HCEC 1CT (cell line): ENCODE measurements around the gene ZDHHC4.
"Not testable (repeated sequence)": the region's sequence is repeated elsewhere in the genome, so short reads cannot be mapped to it uniquely, and the experiment has no call there.

Experiments used
- DNase-seq: peaks from one replicate; pipeline ENCODE4 v3.0.0-alpha.2; 2017

ZDHHC4 gene

GRCh38 chr7:6608081-6608480 lies 30.8 kb downstream of the ZDHHC4 start:
- DNase-seq = no peak

- DNase-seq = no peak
Observed at GRCh38 chr7:6608794-6609193, 31.5 kb downstream of the ZDHHC4 start.

GRCh38 chr7:6612819-6613218 lies 35.6 kb downstream of the ZDHHC4 start:
- no peak for DNase-seq

- DNase-seq = no peak
Observed at GRCh38 chr7:6613706-6614105, 36.5 kb downstream of the ZDHHC4 start.

- DNase-seq = no peak
Observed at GRCh38 chr7:6614953-6615722, 37.9 kb downstream of the ZDHHC4 start, which contains the start of gene ZNF853. ZNF853 (plus strand) TSS chr7:6615610; CDS start chr7:6616175, 565 bp downstream.

GRCh38 chr7:6615723-6616555 lies 38.7 kb downstream of the ZDHHC4 start:
- DNase-seq = no peak

GRCh38 chr7:6616854-6617643 lies 39.8 kb downstream of the ZDHHC4 start:
- no peak for DNase-seq

- DNase-seq = no peak
Observed at GRCh38 chr7:6618621-6619020, 41.4 kb downstream of the ZDHHC4 start.

- DNase-seq = no peak
Observed at GRCh38 chr7:6619961-6620360, 42.7 kb downstream of the ZDHHC4 start.

- no peak for DNase-seq
Observed at GRCh38 chr7:6621195-6622133, 44.2 kb downstream of the ZDHHC4 start.

- DNase-seq = no peak
Observed at GRCh38 chr7:6622134-6622710, 45.0 kb downstream of the ZDHHC4 start.

- DNase-seq = no peak
Observed at GRCh38 chr7:6623589-6624245, 46.5 kb downstream of the ZDHHC4 start.

GRCh38 chr7:6624246-6624611 lies 47.0 kb downstream of the ZDHHC4 start:
- DNase-seq = no peak

- DNase-seq = no peak
Observed at GRCh38 chr7:6628045-6628444, 50.8 kb downstream of the ZDHHC4 start.

- no peak for DNase-seq
Observed at GRCh38 chr7:6630007-6630849, 53.0 kb downstream of the ZDHHC4 start.

GRCh38 chr7:6631605-6632004 lies 54.4 kb downstream of the ZDHHC4 start:
- DNase-seq = no peak

GRCh38 chr7:6634021-6634420 lies 56.8 kb downstream of the ZDHHC4 start:
- no peak for DNase-seq

GRCh38 chr7:6634971-6635370 lies 57.7 kb downstream of the ZDHHC4 start:
- DNase-seq = not testable (repeated sequence)

- DNase-seq = peak; percentile 36
Observed at GRCh38 chr7:6636741-6637543, 59.7 kb downstream of the ZDHHC4 start, which contains the start of gene ZNF316. ZNF316 (plus strand) TSS chr7:6637318; CDS start chr7:6642410, 5,092 bp downstream.
